Activated CD8-positive, alpha-beta memory T cell treated with anti-CD3 and anti-CD28 coated beads for 4 hours (primary cell): Measurements from ENCODE around the gene USP9X.
"Not testable (repeated sequence)": the region's sequence is repeated elsewhere in the genome, so short reads cannot be mapped to it uniquely, and the experiment has no call there.

Source experiments
- DNase-seq, 2 donors: peaks; one replicate each; pipeline ENCODE4 v3.0.0-alpha.2; 2020; ENCODE audit warnings: low read depth in 2 of 2

Gene USP9X

GRCh38 chrX:41285928-41286327 is 200.7 kb downstream of the USP9X start:
- DNase-seq: not testable (repeated sequence)
